WI38 (cell line): ENCODE measurements around the gene NSMCE4A.
A peak's percentile ranks its signal among the peaks of the same experiment; 100 is the strongest.
"Not testable (repeated sequence)": the region's sequence is repeated elsewhere in the genome, so short reads cannot be mapped to it uniquely, and the experiment has no call there.

Source experiments
- H3K4me3 ChIP-seq: 2 replicates; pipeline ENCODE4 v1.5.1; 2011; ENCODE audit warnings: low read depth, mild to moderate bottlenecking, control low read depth, low read length
- CTCF ChIP-seq: IDR thresholded peaks from 2 replicates; pipeline ENCODE4 v1.5.1; 2012; ENCODE audit warnings: low read depth, mild to moderate bottlenecking, control low read depth, low read length

NSMCE4A gene

GRCh38 chr10:121974535-121975294 lies at the start of gene NSMCE4A:
TSS of gene NSMCE4A (minus strand) at chr10:121975217. CDS start at chr10:121975165, 52 bp downstream.
- no peak; the same call in 1 of the 2 replicates for TF ChIP-seq CTCF

DNA sequence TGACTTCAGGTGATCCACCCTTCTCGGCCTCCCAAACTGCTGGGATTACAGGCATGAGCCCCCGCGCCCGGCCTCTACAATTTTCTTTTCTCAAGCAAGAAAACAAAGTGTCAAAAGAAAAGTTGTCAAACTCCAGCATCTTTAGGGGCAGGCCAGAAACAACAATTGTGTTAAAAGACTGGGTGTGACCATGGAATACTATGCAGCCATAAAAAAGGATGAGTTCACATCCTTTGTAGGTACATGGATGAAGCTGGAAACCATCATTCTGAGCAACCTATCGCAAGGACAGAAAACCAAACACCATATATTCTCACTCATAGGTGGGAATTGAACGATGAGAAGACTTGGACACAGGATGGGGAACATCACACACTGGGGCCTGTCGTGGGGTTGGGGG lies 48.2 kb upstream of the NSMCE4A start:
- H3K4me3 ChIP-seq: not testable (repeated sequence)

More at GRCh38 chr10:121974535-121975294, at the start of gene NSMCE4A:
- peak within 1 kb of the TSS; percentile 85 for H3K4me3 ChIP-seq

- TF ChIP-seq CTCF: no peak
- H3K4me3 ChIP-seq: no peak overlapping the region
Observed at GRCh38 chr10:122022276-122022675, 47.3 kb upstream of the NSMCE4A start.

- no peak for TF ChIP-seq CTCF
Observed at GRCh38 chr10:122021828-122022227, 46.8 kb upstream of the NSMCE4A start.

DNA sequence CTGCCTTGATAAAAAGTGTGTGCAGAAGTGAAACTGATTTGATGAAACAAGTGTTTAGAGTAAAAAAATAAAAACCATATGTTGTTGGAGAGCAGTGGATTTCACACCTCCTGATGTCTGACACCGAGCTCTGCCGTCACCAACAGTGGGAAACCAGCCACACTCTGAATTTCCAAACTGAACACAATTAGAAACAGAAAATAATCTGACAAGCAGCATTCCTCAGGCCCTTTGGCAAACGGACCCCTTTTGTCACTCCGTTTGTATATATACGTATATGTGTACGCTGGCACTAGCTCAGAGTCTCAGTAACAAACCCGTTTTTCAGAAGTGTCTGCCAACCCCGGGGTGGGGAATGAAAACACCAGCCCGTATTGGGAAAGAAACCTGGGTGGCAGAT lies 46.4 kb upstream of the NSMCE4A start:
- TF ChIP-seq CTCF: no peak
- peak overlapping the region; percentile 8; the same call in 1 of the 2 replicates for H3K4me3 ChIP-seq

More at GRCh38 chr10:122021828-122022227, 46.8 kb upstream of the NSMCE4A start:
- no peak overlapping the region for H3K4me3 ChIP-seq

GRCh38 chr10:122020226-122020625 lies 45.2 kb upstream of the NSMCE4A start:
- no peak overlapping the region for H3K4me3 ChIP-seq

DNA sequence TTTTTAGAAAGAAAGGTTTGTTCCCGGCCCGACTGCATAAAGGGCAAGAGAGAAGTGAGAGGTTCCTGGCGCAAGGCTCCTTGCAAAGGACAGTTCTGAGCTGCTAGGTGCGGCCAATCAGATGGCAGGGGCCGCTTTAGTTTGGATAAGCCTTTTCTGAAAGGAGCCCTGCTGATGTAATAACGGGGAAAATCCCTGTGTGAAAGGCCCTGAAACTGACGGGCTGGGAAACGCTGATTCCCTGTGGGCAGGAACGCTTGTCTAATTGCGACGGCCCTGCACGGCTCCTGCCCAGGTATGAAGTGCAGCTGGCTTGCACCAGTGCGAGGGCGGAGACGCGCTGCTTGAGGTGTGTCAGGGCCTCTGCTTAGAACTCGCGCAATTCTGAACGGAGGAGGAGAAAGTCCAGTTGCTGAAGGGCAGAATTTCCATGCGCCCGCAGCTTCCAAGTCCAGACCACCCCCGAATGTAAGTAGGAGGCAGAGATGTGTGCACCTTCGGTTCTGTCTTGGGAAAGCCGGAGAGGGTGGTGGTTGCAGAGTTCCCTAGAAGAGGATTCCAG lies 44.5 kb upstream of the NSMCE4A start:
- TF ChIP-seq CTCF: no peak
- H3K4me3 ChIP-seq: no peak overlapping the region

More at GRCh38 chr10:122020226-122020625, 45.2 kb upstream of the NSMCE4A start:
- no peak for TF ChIP-seq CTCF
